CD1c-positive myeloid dendritic cell (primary cell): Measurements from ENCODE around the gene BDKRB2.

Experiments
- DNase-seq: peaks from one replicate; pipeline ENCODE4 v3.0.0-alpha.2; 2016; ENCODE audit errors: extremely low spot score

The BDKRB2 gene

GRCh38 chr14:96198430-96199130 is 6.1 kb upstream of the BDKRB2 start:
- DNase-seq = peak; percentile 40

- no peak for DNase-seq
These were observed 3.5 kb upstream of the BDKRB2 start for GRCh38 chr14:96201157-96201556.

GRCh38 chr14:96201965-96202364 is 2.7 kb upstream of the BDKRB2 start:
- no peak for DNase-seq

- DNase-seq = no peak
These were observed 2.1 kb upstream of the BDKRB2 start for GRCh38 chr14:96202441-96203094.

- DNase-seq = no peak
These were observed 1.5 kb upstream of the BDKRB2 start for GRCh38 chr14:96203116-96203515.

- DNase-seq = no peak
These were observed 1.0 kb upstream of the BDKRB2 start for GRCh38 chr14:96203635-96204034.

- no peak for DNase-seq
These were observed 679 bp downstream of the BDKRB2 start for GRCh38 chr14:96205059-96205977.

GRCh38 chr14:96205978-96206360 is 1.3 kb downstream of the BDKRB2 start:
- DNase-seq = no peak

- no peak for DNase-seq
These were observed 1.8 kb downstream of the BDKRB2 start for GRCh38 chr14:96206461-96206860.

GRCh38 chr14:96207686-96208085 is 3.0 kb downstream of the BDKRB2 start:
- no peak for DNase-seq

GRCh38 chr14:96208739-96209138 is 4.1 kb downstream of the BDKRB2 start:
- DNase-seq = no peak

- no peak for DNase-seq
These were observed 7.5 kb downstream of the BDKRB2 start for GRCh38 chr14:96212140-96212539.

GRCh38 chr14:96212896-96213295 is 8.3 kb downstream of the BDKRB2 start:
- DNase-seq = no peak

- no peak for DNase-seq
These were observed 9.3 kb downstream of the BDKRB2 start for GRCh38 chr14:96213871-96214465.

GRCh38 chr14:96214793-96215192 is 10.2 kb downstream of the BDKRB2 start:
- DNase-seq = no peak

GRCh38 chr14:96215452-96216244 is 11.0 kb downstream of the BDKRB2 start:
- DNase-seq = no peak

- no peak for DNase-seq
These were observed 12.0 kb downstream of the BDKRB2 start for GRCh38 chr14:96216627-96217026.

GRCh38 chr14:96217376-96217913 is 12.8 kb downstream of the BDKRB2 start:
- no peak for DNase-seq

- DNase-seq = no peak
These were observed 16.5 kb downstream of the BDKRB2 start for GRCh38 chr14:96221109-96221650.

- no peak for DNase-seq
These were observed 17.2 kb downstream of the BDKRB2 start for GRCh38 chr14:96221841-96222240.
